Spinal cord (tissue), 10 donors: Measurements from ENCODE around the gene SPAST. TPM values are rescaled to one million over a fixed set of nuclear protein-coding genes. Genes with fewer than 3 reads are reported as not detected.

Experiments used
- DNase-seq, 6 donors: peaks; one replicate each; pipeline versions ENCODE4 v3.0.0 to v3.0.0-alpha.2; 2013 to 2015; ENCODE audit warnings: low spot score in 6 of 6, low read depth in 4 of 6
- H3K27ac ChIP-seq: one replicate; pipeline ENCODE4 v1.5.1; 2013; ENCODE audit warnings: low read depth, low read length, control low read depth
- H3K27me3 ChIP-seq: one replicate; pipeline ENCODE4 v1.6.1; 2013; ENCODE audit warnings: low read length; ENCODE audit not compliant: control insufficient read depth, insufficient read depth
- H3K36me3 ChIP-seq: one replicate; pipeline ENCODE4 v1.6.1; 2013; ENCODE audit warnings: low read length; ENCODE audit not compliant: control insufficient read depth, insufficient read depth
- H3K4me1 ChIP-seq: one replicate; pipeline ENCODE4 v1.6.1; 2013; ENCODE audit warnings: low read length; ENCODE audit not compliant: control insufficient read depth, insufficient read depth
- H3K4me3 ChIP-seq: one replicate; pipeline ENCODE4 v1.5.1; 2013; ENCODE audit warnings: low read depth, low read length, control low read depth
- H3K9me3 ChIP-seq: one replicate; pipeline ENCODE4 v1.6.1; 2013; ENCODE audit warnings: low read length; ENCODE audit not compliant: control insufficient read depth, insufficient read depth
- WGBS: methylation state at CpG from one replicate; pipeline ENCODE4 v1.1.5; 2013; ENCODE audit warnings: missing lambda C conversion rate; ENCODE audit not compliant: insufficient coverage; 5-methylcytosine and 5-hydroxymethylcytosine counted together
- polyA plus RNA-seq, 2 donors: library from polyadenylated mRNA; unstranded; fragments of 120-200 nt; gene quantifications; one replicate each; pipeline ENCODE4 v1.2.1, GENCODE V29; 2013; ENCODE audit not compliant: insufficient read length in 2 of 2
- total RNA-seq, 2 donors: library from RNA; depleted of rRNA in 1 of 2; stranded (reverse); fragments of 120-200 nt in 1 of 2; fragments of >200 nt in 1 of 2; gene quantifications; one replicate each; pipeline versions ENCODE4 v1.2.3 to v1.2.4, GENCODE V29; 2013 to 2014
- donor health status: healthy.

Gene SPAST
- total and polyA plus RNA-seq, 4 donors = 35.1 to 90.7 (median 48.8) TPM

GRCh38 chr2:32060266-32060665 lies 3.1 kb upstream of the SPAST start:
- no peak for DNase-seq
- no CpG with 5 or more reads among the region's 2 CpGs for WGBS

GRCh38 chr2:32061430-32061829 lies 1.9 kb upstream of the SPAST start:
- WGBS = 96% methylated on average over 7 of the region's 8 CpGs
- DNase-seq = no peak
- no peaks in the 10 kb centered on the region for H3K27me3 ChIP-seq
- H3K36me3 ChIP-seq = peaks cover 5% of the 10 kb centered on the region
- peaks cover 16% of the 10 kb centered on the region for H3K4me1 ChIP-seq
- H3K9me3 ChIP-seq = no peaks in the 10 kb centered on the region
- no peak overlapping the region for H3K4me3 ChIP-seq
- H3K27ac ChIP-seq = no peak overlapping the region

More at GRCh38 chr2:32060266-32060665, 3.1 kb upstream of the SPAST start:
- H3K4me3 ChIP-seq = no peak overlapping the region
- no peaks in the 10 kb centered on the region for H3K9me3 ChIP-seq
- H3K27ac ChIP-seq = no peak overlapping the region
- H3K27me3 ChIP-seq = no peaks in the 10 kb centered on the region
- no peaks in the 10 kb centered on the region for H3K36me3 ChIP-seq
- H3K4me1 ChIP-seq = peaks cover 10% of the 10 kb centered on the region

- no peaks in the 10 kb centered on the region for H3K9me3 ChIP-seq
- 54% methylated on average over 13 of the region's 13 CpGs for WGBS
- H3K4me3 ChIP-seq = peak overlapping the region; percentile 94
- no peaks in the 10 kb centered on the region for H3K27me3 ChIP-seq
- H3K36me3 ChIP-seq = peaks cover 7% of the 10 kb centered on the region
- peaks cover 23% of the 10 kb centered on the region for H3K4me1 ChIP-seq
- H3K27ac ChIP-seq = peak overlapping the region; percentile 96
- peak in 4 of 6 donors; percentile 13 to 55 (median 36) for DNase-seq
These were observed 1.1 kb upstream of the SPAST start for GRCh38 chr2:32061973-32062861.

- peaks cover 23% of the 10 kb centered on the region for H3K4me1 ChIP-seq
- peak in 4 of 6 donors; percentile 0 to 30 (median 14) for DNase-seq
- no peaks in the 10 kb centered on the region for H3K27me3 ChIP-seq
- WGBS = under 1% methylated on average over 37 of the region's 40 CpGs
- H3K27ac ChIP-seq = peak overlapping the region; percentile 96
- peak overlapping the region; percentile 94 for H3K4me3 ChIP-seq
- H3K36me3 ChIP-seq = peaks cover 7% of the 10 kb centered on the region
- H3K9me3 ChIP-seq = no peaks in the 10 kb centered on the region
These were observed 755 bp downstream of the SPAST start for GRCh38 chr2:32064021-32064601.

GRCh38 chr2:32064713-32065112 lies 1.4 kb downstream of the SPAST start:
- DNase-seq = no peak
- Histone ChIP-seq H3K4me3 (peak overlapping the region; percentile 94), H3K4me1 (peaks cover 23% of the 10 kb centered on the region), H3K27ac (peak overlapping the region; percentile 60), H3K36me3 (peaks cover 10% of the 10 kb centered on the region), H3K27me3 (no peaks in the 10 kb centered on the region), H3K9me3 (no peaks in the 10 kb centered on the region)
- WGBS = 71% methylated on average over 1 of the region's 8 CpGs

- no CpG with 5 or more reads among the region's 2 CpGs for WGBS
- H3K4me1 ChIP-seq = peaks cover 19% of the 10 kb centered on the region
- DNase-seq = no peak
- H3K27ac ChIP-seq = no peak overlapping the region
- no peaks in the 10 kb centered on the region for H3K27me3 ChIP-seq
- H3K36me3 ChIP-seq = peaks cover 10% of the 10 kb centered on the region
- no peaks in the 10 kb centered on the region for H3K9me3 ChIP-seq
- H3K4me3 ChIP-seq = no peak overlapping the region
These were observed 4.2 kb downstream of the SPAST start for GRCh38 chr2:32067549-32067948.

GRCh38 chr2:32074134-32074506 lies 10.8 kb downstream of the SPAST start:
- Histone ChIP-seq H3K27me3 (no peaks in the 10 kb centered on the region), H3K9me3 (no peaks in the 10 kb centered on the region), H3K27ac (no peak overlapping the region), H3K4me3 (no peak overlapping the region), H3K36me3 (peaks cover 11% of the 10 kb centered on the region), H3K4me1 (no peaks in the 10 kb centered on the region)
- no peak for DNase-seq
- WGBS = 73% methylated on average over 1 of the region's 2 CpGs

GRCh38 chr2:32095671-32096070 lies 32.3 kb downstream of the SPAST start:
- Histone ChIP-seq H3K9me3 (no peaks in the 10 kb centered on the region), H3K4me1 (no peaks in the 10 kb centered on the region), H3K27me3 (no peaks in the 10 kb centered on the region), H3K27ac (no peak overlapping the region), H3K4me3 (no peak overlapping the region), H3K36me3 (peaks cover 16% of the 10 kb centered on the region)
- WGBS = 97% methylated on average over 3 of the region's 3 CpGs
- no peak for DNase-seq

- H3K9me3 ChIP-seq = peaks cover 3% of the 10 kb centered on the region
- WGBS = no CpG with 5 or more reads among the region's 2 CpGs
- no peak for DNase-seq
- no peak overlapping the region for H3K4me3 ChIP-seq
- no peak overlapping the region for H3K27ac ChIP-seq
- no peaks in the 10 kb centered on the region for H3K27me3 ChIP-seq
- no peaks in the 10 kb centered on the region for H3K4me1 ChIP-seq
- peaks cover 12% of the 10 kb centered on the region for H3K36me3 ChIP-seq
These were observed 44.8 kb downstream of the SPAST start for GRCh38 chr2:32108111-32108510.

- H3K36me3 ChIP-seq = peaks cover 17% of the 10 kb centered on the region
- H3K4me1 ChIP-seq = no peaks in the 10 kb centered on the region
- DNase-seq = no peak
- no peaks in the 10 kb centered on the region for H3K27me3 ChIP-seq
- no peaks in the 10 kb centered on the region for H3K9me3 ChIP-seq
- H3K27ac ChIP-seq = no peak overlapping the region
- WGBS = no CpG with 5 or more reads among the region's 3 CpGs
- H3K4me3 ChIP-seq = no peak overlapping the region
These were observed 54.7 kb downstream of the SPAST start for GRCh38 chr2:32118055-32118454.
